Measurements from ENCODE around the gene AGBL4.

- TF ChIP-seq POLR2A (IDR thresholded peaks at IDR 0.05) (no peak), POLR2AphosphoS5 (IDR thresholded peaks at IDR 0.05) (no peak), CTCF (IDR thresholded peaks at IDR 0.05) (no peak), EP300 (IDR thresholded peaks at IDR 0.05) (no peak)
These were observed 1283.1 kb downstream of the AGBL4 start for GRCh38 chr1:48740621-48741020.
